NK-92 (cell line): Measurements from ENCODE around the gene IGHMBP2.

Source experiments
- DNase-seq: peaks from one replicate; lab custom pipeline; 2025; ENCODE audit not compliant: unreplicated experiment; lab: John Stamatoyannopoulos, UW

IGHMBP2 gene

GRCh38 chr11:68978626-68978930, 74.9 kb downstream of the IGHMBP2 start:
- no peak for DNase-seq

GRCh38 chr11:68978931-68979594, 75.4 kb downstream of the IGHMBP2 start:
- no peak for DNase-seq

GRCh38 chr11:68979931-68980775, 76.5 kb downstream of the IGHMBP2 start:
- DNase-seq = no peak

GRCh38 chr11:68980776-68981065, 77.0 kb downstream of the IGHMBP2 start, which contains the start of gene MRGPRD:
MRGPRD (minus strand) TSS chr11:68980986; CDS start chr11:68980986, 0 bp downstream.
- DNase-seq = no peak

GRCh38 chr11:68982134-68982533, 78.4 kb downstream of the IGHMBP2 start:
- no peak for DNase-seq

GRCh38 chr11:68983801-68984200, 80.1 kb downstream of the IGHMBP2 start:
- DNase-seq = no peak

GRCh38 chr11:68987211-68987610, 83.5 kb downstream of the IGHMBP2 start:
- no peak for DNase-seq

GRCh38 chr11:68988491-68988890, 84.8 kb downstream of the IGHMBP2 start:
- DNase-seq = no peak
